HEK293 (cell line): ENCODE measurements around the gene NDUFB11.

ENCODE experiments used
- CTCF ChIA-PET: fragments of 350-600 bp; formaldehyde crosslinking; extraction: SDS; loops from one replicate; lab custom pipeline; 2021; ENCODE audit warnings: antibody characterized with exemption; lab: Yijun Ruan, JAX
- POLR2A ChIA-PET: fragments of 300-600 bp; formaldehyde crosslinking; extraction: SDS; loops from one replicate; lab custom pipeline; 2020; ENCODE audit warnings: antibody characterized with exemption, inconsistent platforms; lab: Yijun Ruan, JAX
- H3K27ac ChIP-seq: fragments of 200-500 bp; sonication (Bioruptor generic); 2 replicates; pipeline ENCODE4 v1.5.1; 2014; ENCODE audit warnings: low read depth, low read length, control low read depth, inconsistent platforms; ENCODE audit errors: extremely low read depth
- H3K36me3 ChIP-seq, 2 experiments: fragments of 200-500 bp in 1 of 2; sonication (Bioruptor generic) in 1 of 2; 1 replicate in 1 of 2; 2 replicates in 1 of 2; pipeline ENCODE4 v1.5.1; 2014 to 2017; ENCODE audit warnings: inconsistent platforms in 2 of 2, low read length in 2 of 2; ENCODE audit not compliant: control insufficient read depth in 2 of 2, insufficient read depth in 1 of 2
- H3K4me1 ChIP-seq: fragments of 200-500 bp; sonication (Bioruptor generic); 2 replicates; pipeline ENCODE4 v1.5.1; 2014; ENCODE audit warnings: mild to moderate bottlenecking, low read length, inconsistent platforms; ENCODE audit not compliant: control insufficient read depth, insufficient read depth
- H3K4me3 ChIP-seq: 2 replicates; pipeline ENCODE4 v1.5.1; 2011; ENCODE audit warnings: low read depth, mild to moderate bottlenecking, control low read depth, low read length, moderate library complexity
- H3K9me3 ChIP-seq: fragments of 200-500 bp; sonication (Bioruptor generic); 2 replicates; pipeline ENCODE4 v1.5.1; 2014; ENCODE audit warnings: low read depth, low read length, inconsistent platforms; ENCODE audit not compliant: control insufficient read depth, insufficient read depth
- GLIS2 ChIP-seq: fragments of 450-650 bp; formaldehyde crosslinking; IDR thresholded peaks from 2 replicates; pipeline ENCODE4 v1.5.1; 2016; ENCODE audit warnings: missing biosample characterization, missing genetic modification characterization
- HIC1 ChIP-seq: fragments of 450-650 bp; formaldehyde crosslinking; IDR thresholded peaks from 2 replicates; pipeline ENCODE4 v1.5.1; 2016; ENCODE audit warnings: missing biosample characterization, missing genetic modification characterization
- HOXD13 ChIP-seq: sonication (generic); formaldehyde crosslinking; IDR thresholded peaks from 2 replicates; pipeline ENCODE4 v1.8.0; 2022; ENCODE audit warnings: missing genetic modification reagents, borderline replicate concordance
- INSM2 ChIP-seq: fragments of 450-650 bp; formaldehyde crosslinking; IDR thresholded peaks from 2 replicates; pipeline ENCODE4 v1.5.1; 2016; ENCODE audit warnings: missing biosample characterization, missing genetic modification characterization
- PRDM2 ChIP-seq: fragments of 450-650 bp; formaldehyde crosslinking; IDR thresholded peaks from 2 replicates; pipeline ENCODE4 v1.5.1; 2016; ENCODE audit warnings: missing biosample characterization, missing genetic modification characterization, borderline replicate concordance
- SETDB1 ChIP-seq: IDR thresholded peaks from one replicate; pipeline ENCODE4 v1.6.1; 2017; ENCODE audit warnings: mild to moderate bottlenecking, low read length, moderate library complexity, mixed read lengths; ENCODE audit not compliant: insufficient read length
- ZBTB10 ChIP-seq: fragments of 450-650 bp; formaldehyde crosslinking; IDR thresholded peaks from 2 replicates; pipeline ENCODE4 v1.5.1; 2016; ENCODE audit warnings: missing biosample characterization, missing genetic modification characterization
- ZBTB26 ChIP-seq: fragments of 450-650 bp; formaldehyde crosslinking; optimal IDR thresholded peaks from 2 replicates; pipeline ENCODE3; 2016; ENCODE audit warnings: missing biosample characterization, mild to moderate bottlenecking, missing genetic modification characterization
- ZFP37 ChIP-seq: fragments of 450-650 bp; formaldehyde crosslinking; IDR thresholded peaks from 2 replicates; pipeline ENCODE4 v1.5.1; 2016; ENCODE audit warnings: missing biosample characterization, missing genetic modification characterization
- ZNF133 ChIP-seq: fragments of 450-650 bp; formaldehyde crosslinking; IDR thresholded peaks from 2 replicates; pipeline ENCODE4 v1.5.1; 2016; ENCODE audit warnings: missing biosample characterization, missing genetic modification characterization
- ZNF19 ChIP-seq: fragments of 450-650 bp; formaldehyde crosslinking; IDR thresholded peaks from 2 replicates; pipeline ENCODE4; 2016; ENCODE audit warnings: missing biosample characterization, missing genetic modification characterization, low read depth
- ZNF239 ChIP-seq: fragments of 450-650 bp; formaldehyde crosslinking; IDR thresholded peaks from 2 replicates; pipeline ENCODE4 v1.5.1; 2016; ENCODE audit warnings: missing biosample characterization, missing genetic modification characterization
- ZNF24 ChIP-seq: fragments of 450-650 bp; formaldehyde crosslinking; IDR thresholded peaks from 2 replicates; pipeline ENCODE4 v1.5.1; 2016; ENCODE audit warnings: missing biosample characterization, missing genetic modification characterization
- ZNF391 ChIP-seq: fragments of 450-650 bp; formaldehyde crosslinking; IDR thresholded peaks from 2 replicates; pipeline ENCODE4 v1.5.1; 2016; ENCODE audit warnings: low read depth, missing biosample characterization, missing genetic modification characterization, borderline replicate concordance
- ZNF404 ChIP-seq: fragments of 450-650 bp; formaldehyde crosslinking; IDR thresholded peaks from 2 replicates; pipeline ENCODE4 v1.5.1; 2017; ENCODE audit warnings: missing biosample characterization, missing genetic modification characterization
- ZNF530 ChIP-seq: fragments of 450-650 bp; formaldehyde crosslinking; IDR thresholded peaks from 2 replicates; pipeline ENCODE4 v1.5.1; 2016; ENCODE audit warnings: low read depth, missing biosample characterization, missing genetic modification characterization
- ZNF571 ChIP-seq: fragments of 450-650 bp; formaldehyde crosslinking; IDR thresholded peaks from 2 replicates; pipeline ENCODE4 v1.5.0; 2017; ENCODE audit warnings: missing biosample characterization, missing genetic modification characterization
- ZNF704 ChIP-seq: fragments of 450-650 bp; formaldehyde crosslinking; IDR thresholded peaks from 2 replicates; pipeline ENCODE4 v1.5.1; 2016; ENCODE audit warnings: missing biosample characterization, missing genetic modification characterization
- ZNF768 ChIP-seq: fragments of 450-650 bp; formaldehyde crosslinking; IDR thresholded peaks from 2 replicates; pipeline ENCODE4 v1.5.1; 2018; ENCODE audit warnings: missing biosample characterization, mild to moderate bottlenecking, missing genetic modification characterization

The NDUFB11 gene

GRCh38 chrX:47156611-47157520, 12.4 kb upstream of the NDUFB11 start:
- peaks cover 25 to 44% of the 10 kb centered on the region in 2 experiments for H3K36me3 ChIP-seq
- POLR2A ChIA-PET: no interaction called here
- TF ChIP-seq ZNF571 (tag by site-specific recombination) (no peak), GLIS2 (no peak), HIC1 (no peak), HOXD13 (CRISPR knock-in tag) (no peak), INSM2 (no peak), ZNF133 (tag by site-specific recombination) (no peak), ZBTB10 (tag by site-specific recombination) (no peak), ZNF239 (no peak), ZNF391 (no peak), ZNF768 (no peak), ZNF704 (tag by site-specific recombination) (no peak), ZNF404 (tag by site-specific recombination) (no peak), ZNF24 (tag by site-specific recombination) (no peak), ZNF530 (tag by site-specific recombination) (no peak)
- CTCF ChIA-PET: interaction anchor here (0.6 kb wide), 1 partner anchor 620 kb away, joined by 5 read pairs; no protein-coding TSS in a partner anchor
- no peaks in the 10 kb centered on the region for H3K4me1 ChIP-seq
- no peak overlapping the region for H3K27ac ChIP-seq
- H3K9me3 ChIP-seq: no peaks in the 10 kb centered on the region
- H3K4me3 ChIP-seq: no peak overlapping the region

- peaks cover 3% of the 10 kb centered on the region; the same call in 1 of the 2 replicates for H3K4me1 ChIP-seq
- peaks cover 22 to 49% of the 10 kb centered on the region in 2 experiments for H3K36me3 ChIP-seq
- ChIA-PET POLR2A (no interaction called here), CTCF (interaction anchor here (0.6 to 1.3 kb wide), 2 partner anchors 390 to 652 kb away, joined by 3 to 4 read pairs; no protein-coding TSS in a partner anchor)
- H3K9me3 ChIP-seq: no peaks in the 10 kb centered on the region
- H3K4me3 ChIP-seq: no peak overlapping the region
- H3K27ac ChIP-seq: no peak overlapping the region
- no peak for TF ChIP-seq SETDB1
- no peak for TF ChIP-seq GLIS2
- no peak for TF ChIP-seq ZNF19 (tag by site-specific recombination)
- TF ChIP-seq PRDM2 (tag by site-specific recombination): no peak
- no peak for TF ChIP-seq ZFP37 (tag by site-specific recombination)
- no peak for TF ChIP-seq ZBTB26 (tag by site-specific recombination)
These were observed 6.9 kb upstream of the NDUFB11 start for GRCh38 chrX:47151435-47151834.
